ENCODE measurements around the gene ADH7.
"Not testable (repeated sequence)": the region's sequence is repeated elsewhere in the genome, so short reads cannot be mapped to it uniquely, and the experiment has no call there.

Gene ADH7

DNA sequence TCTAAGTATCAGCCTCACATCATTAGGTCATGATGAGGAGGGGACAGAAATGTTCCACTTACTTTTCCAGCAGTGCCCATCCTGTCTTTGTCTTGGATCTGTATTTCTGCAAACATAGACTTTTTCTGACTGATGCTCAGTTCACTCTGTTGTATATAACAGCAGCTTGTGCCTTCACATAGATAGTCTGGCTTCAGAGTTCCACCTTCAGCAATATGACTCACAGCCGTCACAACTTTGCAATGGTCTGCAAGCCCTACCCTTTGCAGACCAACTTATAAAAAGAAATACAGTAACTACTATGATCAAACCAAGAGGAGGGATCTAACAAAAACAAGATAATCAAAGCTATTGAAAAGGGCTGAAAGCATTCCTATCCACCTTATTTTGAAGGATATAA lies at the start of gene ADH7:
ADH7 (minus strand) TSS at position 189 of the 400 bp plus-strand sequence; CDS start at position 80, 109 bp downstream.
- no peak for DNase-seq

DNA sequence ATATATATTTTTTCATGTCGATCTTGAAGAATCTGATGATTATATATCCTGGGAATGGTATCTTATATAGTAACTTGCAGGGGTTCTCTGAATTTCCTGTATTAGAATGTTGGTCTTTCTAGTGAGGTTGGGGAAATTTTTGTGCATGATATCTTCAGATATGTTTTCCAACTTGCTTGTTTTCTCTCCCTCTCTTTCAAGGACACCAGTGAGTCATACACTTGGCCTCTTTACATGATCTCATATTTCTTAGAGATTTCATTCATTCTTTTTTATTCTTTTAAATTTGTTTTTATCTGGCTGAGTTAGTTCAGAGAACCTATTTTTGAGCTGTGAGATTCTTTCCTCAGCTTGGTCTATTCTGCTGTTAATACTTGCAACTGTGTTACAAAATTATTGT lies 48.5 kb upstream of the ADH7 start:
- no peak for DNase-seq

DNA sequence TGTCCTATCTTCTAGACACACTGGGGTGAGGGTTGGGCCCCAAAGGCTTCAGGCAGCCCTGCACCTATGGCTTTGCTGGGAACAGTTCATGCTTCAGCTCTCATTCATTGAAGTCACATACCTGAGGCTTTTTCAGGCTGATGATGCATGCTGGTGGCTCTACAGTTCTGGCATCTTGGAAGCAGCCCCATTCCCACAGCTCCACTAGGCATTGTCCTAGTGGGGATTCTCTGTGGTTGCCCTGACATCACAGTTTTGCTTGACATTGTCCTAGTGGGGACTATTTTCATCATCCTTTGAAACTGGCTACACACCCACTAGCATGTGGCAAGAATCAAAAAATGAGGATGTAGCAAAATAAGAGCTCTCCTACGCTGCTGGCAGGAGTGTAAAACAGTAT lies 38.0 kb upstream of the ADH7 start:
- DNase-seq, result no peak

DNA sequence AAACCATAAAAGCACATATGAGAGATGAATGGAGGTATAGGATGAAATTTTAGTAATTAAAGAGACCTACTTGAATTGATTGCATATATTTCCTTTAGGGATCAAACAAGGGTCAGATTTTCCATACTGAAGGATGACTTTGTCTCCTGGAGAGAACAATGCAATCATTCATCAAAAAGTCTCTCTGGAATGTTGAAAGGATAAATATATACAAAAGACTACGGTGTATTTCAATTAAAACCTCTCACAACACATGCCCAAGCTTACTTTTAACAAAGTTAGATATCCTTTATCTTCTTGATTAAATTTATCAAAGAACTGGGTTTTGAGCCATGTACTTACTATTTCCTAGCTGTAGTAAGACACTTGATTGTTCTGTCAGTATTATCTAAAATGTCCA lies 36.8 kb upstream of the ADH7 start:
- no peak for DNase-seq

DNA sequence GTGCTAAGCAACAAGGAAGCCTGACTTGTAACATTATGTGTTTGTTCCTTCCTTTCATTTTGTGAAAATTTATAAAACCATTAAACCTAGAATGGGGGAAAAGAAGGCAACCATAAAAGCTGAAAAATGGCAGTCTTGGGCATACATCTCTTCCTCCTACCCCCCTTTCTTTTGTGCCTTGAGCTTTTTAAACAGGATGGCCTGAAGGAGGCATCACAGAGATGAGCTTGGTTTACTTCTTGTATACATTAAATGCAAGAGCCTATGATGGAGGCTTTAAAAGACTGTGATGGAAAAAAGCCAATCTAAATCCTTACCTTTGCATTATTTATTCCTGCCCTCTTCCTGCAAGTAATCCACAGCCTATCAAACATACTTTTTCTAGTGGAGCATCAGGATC lies 36.2 kb upstream of the ADH7 start:
- DNase-seq, result no peak

DNA sequence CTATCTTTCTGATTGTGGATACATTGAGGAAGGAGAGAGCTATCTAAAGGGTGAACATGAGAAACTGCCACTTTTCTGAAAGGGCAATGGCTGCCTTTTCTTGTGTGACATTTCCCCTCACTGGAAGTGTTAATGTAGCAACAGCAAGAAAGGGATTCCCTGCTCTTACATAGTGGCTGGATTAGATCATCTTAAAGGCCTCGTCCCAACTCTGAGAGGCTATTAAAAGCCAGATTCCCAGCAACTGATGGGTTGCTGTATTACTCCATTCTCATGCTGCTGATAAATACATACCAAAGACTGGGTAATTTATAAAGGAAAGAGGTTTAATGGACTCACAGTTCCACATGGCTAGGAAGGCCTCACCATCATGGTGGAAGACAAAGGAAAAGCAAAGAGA lies 33.7 kb upstream of the ADH7 start:
- DNase-seq, result no peak

DNA sequence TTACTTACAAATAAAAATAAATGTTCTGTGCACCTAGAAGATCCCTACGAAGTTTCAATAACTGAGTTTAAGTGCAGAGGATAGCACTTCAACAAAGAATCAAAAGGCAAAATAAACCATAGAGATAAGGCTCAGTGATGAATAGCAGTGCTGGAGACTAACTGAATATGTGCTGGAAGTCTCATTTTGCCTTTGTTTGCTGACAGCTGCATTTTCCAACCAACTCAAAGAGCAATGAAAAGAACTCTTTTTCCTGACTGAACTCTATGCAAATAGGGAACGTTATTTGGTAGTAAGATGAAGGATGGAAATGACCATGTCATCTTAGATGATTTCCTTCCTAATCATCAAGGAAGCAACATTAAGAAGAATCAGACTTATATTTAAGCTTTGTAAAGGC lies 32.7 kb upstream of the ADH7 start:
- DNase-seq, result no peak

DNA sequence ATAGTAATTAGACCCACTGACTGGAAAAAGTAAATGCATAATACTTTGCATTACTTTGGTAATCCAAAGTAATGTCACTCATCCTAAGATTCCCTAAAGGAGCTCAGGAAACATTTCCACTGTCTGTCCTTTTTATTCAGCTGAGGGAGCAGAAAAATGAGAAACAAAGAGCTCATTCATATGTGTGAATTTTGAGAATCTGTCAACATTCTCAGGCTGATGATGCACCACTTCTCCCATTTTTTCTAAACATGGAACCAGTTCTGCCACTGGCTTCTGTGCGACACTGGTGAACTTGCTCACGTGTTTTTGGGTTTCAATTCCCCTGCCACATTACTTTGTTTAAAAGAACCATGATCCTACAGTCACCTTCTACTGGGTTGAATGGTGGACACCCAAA lies 28.4 kb upstream of the ADH7 start:
- no peak for DNase-seq

DNA sequence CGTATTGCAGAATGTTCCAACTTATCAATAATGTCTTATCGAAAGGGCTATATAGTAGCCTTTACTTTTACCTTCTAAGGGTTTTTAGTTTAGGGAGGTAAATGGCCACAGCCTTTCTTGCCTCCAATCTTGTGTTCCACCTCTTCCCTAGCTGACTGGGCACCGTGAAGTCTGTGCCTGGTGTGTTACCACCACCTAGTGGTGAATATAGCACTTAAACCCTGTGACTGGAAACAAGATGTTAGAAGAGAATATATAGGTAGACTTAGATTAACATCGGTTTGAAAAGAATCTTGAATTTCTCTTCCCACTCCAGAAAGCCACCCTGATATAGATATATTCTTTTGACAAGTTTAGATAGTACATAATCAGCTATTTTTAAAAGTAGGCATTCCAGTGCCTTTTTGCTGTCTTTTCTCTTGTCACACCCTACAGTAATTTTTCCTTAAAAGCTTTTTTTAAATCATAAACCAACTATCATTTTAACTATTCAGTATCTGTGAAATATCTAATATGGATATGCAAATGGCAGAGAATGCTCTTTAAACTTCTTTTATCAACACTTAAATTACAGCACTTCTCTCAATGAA lies 27.8 kb upstream of the ADH7 start:
- DNase-seq, result peak; percentile 34

DNA sequence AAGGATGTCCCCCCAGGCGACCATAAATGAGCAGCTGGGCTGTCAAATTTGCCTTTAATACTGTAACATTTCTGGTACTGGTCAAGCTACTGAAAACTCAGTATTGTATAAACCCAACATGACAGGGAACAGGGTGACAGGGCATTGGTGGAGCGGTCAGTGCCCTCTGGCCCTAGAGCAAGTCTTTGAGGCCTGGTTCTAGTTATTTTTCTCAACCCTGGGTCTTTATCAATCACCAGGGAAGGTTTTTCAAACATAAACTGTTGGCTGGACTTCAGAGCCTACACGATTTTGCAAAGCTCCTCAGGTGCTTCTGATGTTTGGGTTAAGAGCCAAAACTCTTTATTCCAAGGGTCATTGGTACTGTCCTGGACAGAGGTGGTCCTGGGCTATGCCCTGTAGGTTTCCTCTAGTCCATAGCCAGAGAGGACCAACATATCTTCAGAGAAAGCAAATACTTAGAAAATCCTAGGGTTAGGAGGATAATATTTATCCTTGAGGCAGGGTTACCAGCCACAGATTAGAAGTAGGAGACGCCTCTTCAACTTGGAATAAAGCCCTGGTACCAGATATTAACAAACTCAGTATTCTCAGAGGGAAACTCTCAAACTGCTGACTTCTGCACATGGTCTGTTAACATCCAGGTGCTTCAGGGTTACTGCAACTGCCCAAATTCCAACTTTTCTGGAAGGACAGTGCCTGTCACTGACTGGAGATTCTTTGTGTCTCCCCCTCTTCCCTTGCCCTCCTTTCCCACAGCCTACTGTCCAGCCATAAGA lies 26.7 kb upstream of the ADH7 start:
- no peak for DNase-seq

DNA sequence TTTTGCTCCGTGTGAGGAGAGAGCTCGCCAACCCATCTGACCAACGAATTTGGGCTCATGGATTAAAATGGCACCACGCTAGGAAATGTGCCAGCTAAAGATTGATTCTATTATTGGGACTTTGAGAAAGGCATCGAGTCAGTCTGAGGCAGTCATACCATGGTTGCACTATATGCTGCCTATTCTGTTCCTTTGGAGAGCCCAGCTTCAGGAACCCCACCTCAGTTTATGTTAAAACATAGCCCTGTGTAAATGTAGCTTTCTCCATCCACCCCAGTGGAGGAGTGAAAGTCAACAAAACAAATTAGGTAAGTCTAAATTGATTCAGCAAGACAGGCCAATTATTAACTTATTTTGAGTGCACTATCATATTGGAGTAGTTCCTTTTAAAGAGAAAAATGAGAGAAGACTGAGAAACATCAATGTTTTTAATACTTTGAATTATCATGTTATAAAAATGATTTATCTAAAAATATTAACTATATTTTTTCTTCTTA lies 24.5 kb upstream of the ADH7 start:
- no peak for DNase-seq

DNA sequence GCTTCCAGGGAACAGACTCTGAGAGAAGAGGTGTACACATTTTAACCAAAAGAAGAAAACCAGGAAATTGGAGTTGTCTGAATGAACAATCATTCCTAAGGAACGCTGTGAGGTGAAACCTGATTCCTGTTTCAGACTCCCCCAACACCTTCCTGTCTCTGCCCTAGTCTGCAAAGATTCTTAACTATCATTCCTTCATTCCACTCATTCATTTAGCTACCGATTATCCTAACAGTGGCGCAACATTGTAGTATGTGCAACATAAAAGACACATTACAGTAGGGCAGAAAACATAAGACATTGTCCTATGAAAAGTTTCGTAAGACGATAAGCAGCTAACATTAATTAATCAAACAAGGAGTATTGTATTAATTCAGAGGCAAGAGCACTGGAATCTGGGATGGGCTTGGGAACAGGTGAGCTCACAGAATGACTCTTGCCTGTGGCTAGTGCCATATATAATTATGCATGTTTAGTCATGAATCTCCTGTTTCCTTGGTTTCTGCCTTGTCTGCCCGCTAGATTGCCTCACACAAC lies 23.8 kb upstream of the ADH7 start:
- no peak for DNase-seq

DNA sequence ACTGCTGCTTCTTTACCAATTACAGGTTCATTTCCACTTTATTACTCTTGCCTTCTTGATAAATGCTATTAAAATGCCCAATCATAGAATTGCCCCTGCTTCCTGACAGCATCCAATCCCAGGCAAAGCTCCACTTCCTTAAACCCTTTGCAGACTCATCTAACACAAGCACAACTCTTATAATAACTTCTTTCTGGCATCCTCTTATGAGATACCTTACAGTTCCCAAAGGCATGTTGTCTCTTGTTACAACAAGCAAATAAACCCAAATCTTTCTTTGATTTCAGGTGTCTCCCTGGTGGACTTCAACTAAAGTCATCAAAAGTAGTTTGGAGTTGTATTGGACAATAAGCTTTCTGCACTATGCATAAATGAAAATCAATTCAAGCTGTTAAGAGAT lies 22.5 kb upstream of the ADH7 start:
- DNase-seq, result no peak

DNA sequence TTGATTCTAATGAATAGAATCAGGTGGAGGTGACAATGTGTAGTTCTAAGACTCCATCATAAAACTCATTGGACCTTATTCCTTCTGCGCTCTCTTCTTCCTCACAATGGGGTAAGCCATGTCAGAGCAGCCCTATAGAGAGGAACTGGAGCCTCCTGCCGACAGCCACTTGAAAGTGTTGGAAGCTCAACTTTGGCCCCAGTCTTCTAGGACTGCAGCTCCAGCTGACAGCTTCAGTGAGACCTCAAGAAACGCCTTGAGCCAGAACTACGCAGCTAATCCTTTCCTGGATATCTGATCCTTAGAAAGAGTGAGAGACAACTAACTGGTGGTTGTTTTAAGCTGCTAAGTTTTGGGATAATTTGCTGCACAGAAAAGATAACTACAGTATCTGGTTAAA lies 22.1 kb upstream of the ADH7 start:
- no peak for DNase-seq

DNA sequence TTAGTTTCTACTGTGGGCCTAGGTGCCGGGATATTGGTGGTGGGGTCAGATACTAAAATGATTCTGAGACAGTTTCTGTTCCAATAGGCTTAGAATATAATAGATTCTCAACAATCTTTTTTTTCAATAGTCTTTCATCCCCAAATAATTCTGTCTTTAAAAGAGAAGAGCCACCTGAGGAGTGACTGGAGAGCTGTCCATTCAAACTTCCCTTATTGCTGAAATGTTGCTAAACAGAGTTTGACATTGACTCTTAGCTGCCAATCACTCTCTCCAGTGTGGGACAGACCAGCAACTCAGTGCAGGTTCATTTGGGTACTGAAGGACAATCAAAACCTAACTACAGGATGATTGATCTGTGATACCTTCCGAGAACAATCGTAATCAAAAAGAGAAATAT lies 12.4 kb upstream of the ADH7 start:
- no peak for DNase-seq

DNA sequence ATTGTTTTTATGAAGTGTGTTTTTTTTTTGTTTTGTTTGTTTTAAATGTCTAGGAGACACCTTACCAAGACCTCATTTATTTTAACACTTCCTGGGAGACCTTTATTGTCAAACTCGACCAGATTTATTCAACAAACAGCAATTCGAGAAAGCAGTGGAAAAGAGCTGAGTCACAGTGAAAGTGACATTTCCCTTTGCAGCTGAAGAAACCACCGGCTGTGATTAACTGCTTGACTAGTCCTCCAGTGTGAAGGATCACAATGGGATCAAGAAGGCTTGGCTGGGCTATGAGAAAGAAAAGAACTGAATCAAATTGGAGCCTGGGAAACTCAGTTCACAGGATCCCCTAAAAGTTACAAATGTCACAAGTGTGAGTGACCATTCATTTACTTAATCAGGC lies 11.9 kb upstream of the ADH7 start:
- DNase-seq, result no peak

DNA sequence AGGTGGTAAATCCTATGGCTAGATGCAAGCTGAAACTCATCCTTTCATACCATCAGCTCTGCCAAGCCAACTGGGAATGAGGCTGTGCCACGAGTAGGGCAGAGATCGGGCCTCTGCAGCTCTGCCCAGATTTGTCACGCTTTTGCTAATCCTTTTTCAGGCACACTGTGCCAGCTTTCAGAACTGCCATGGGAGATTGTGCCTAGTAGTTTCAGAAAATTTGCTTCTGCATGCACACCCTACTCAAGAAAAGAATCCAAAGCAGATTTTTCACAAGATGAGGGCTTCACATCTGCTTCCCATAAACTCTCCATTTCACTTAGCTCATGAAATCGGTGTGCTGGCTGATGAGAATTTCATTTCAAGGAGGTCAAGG lies 3.3 kb upstream of the ADH7 start:
- no peak for DNase-seq

DNA sequence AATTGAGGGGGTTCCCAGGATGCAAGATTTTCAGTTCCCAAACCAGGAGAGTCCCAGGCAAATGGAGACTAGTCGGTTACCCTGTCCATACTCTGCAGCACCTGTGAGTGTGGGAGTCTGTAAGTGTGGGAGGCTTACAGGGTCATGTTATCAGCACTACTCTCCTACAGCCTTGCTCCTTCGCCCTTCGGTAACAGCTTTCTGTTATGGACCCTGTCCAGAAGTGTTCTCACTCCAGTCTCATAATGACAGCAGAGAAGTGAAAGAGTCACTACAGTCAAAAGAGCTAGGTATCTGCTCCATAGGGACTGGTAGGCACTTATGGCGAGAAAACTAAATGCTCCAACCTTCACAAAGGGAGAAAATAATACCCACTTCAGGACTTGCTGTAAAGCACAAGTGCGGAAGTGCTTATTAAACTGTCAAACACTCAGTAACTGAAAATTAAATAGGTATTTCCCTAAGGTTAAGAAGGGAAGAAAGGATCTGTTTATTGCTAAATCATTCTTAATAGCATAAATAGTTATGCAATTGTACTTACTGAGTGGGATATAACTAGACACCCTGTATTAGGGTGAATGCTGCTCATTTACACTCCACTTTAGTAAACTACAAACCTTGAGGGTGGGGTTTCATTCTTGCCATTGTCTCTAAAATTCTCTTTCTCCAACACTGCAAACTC lies 2.7 kb upstream of the ADH7 start:
- DNase-seq, result no peak

DNA sequence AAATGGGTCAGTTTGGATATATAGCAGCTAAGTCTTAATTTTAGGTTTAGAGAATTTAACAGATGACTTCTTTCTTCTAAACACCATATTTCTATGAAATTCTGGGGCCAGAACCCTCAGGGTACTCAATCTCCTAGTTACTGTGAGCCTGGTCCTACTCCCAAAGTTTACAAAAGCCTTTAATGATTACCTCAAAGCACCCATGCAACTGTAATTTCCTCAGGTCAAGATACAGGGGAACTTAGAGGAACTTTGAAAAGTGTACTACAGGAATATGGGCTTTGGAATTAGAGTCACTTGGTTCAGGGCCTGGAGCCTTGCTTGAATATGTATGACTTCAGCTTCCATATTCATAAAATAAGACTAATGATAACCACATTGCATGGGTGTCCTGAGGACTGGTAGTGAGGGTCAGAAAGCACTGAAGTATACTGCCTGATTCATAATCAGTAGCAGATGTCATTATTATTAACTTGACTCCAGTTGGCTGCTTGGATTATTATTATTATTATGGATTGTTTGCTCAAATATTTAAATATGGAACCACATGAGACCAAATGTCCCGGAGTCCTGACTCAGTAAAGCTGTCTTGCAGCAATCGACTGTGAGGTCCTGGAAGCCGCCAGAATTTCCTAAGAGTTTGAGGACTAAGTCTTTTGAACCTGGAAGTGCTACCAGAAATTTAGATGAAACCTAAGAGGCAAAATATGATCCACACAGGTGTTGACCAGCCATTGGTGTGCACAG lies 2.0 kb upstream of the ADH7 start:
- DNase-seq, result no peak

DNA sequence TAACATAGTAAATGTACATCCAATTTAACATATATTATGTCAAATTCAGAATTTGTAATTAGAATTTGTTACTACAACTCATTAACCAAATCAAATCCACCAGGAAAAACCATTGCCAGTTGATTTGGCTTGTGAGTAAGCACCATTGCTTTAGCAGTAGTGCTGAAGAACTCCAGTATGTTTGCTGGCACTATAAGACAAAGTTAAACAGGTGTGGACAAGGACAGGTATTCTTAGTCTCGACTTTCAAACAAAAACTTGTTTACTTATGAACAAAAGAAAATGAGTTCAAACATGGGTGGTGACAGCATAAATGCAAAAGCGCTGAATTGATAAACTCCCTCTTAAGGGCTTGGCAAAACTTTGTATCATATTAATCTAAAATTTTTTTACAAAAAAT lies 1.3 kb upstream of the ADH7 start:
- DNase-seq, result no peak

DNA sequence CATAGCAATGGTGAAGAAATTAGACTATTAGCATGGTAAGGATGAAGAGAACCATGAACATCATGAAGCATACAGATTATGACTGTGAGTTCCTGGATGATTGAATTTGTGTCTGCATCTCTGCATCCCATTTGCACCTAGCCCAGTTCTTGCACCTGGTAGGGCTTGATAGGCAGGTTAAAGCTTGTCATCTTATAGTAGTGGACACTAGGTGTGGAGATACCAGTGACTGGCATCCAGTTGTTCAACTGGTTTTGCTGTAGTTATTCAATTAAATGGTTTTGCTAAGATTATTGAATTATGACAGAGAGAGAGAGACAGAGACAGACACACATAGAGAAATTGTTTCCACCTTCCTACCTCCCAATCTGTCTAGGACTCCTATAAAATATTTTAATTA lies 5.0 kb downstream of the ADH7 start:
- no peak for DNase-seq

DNA sequence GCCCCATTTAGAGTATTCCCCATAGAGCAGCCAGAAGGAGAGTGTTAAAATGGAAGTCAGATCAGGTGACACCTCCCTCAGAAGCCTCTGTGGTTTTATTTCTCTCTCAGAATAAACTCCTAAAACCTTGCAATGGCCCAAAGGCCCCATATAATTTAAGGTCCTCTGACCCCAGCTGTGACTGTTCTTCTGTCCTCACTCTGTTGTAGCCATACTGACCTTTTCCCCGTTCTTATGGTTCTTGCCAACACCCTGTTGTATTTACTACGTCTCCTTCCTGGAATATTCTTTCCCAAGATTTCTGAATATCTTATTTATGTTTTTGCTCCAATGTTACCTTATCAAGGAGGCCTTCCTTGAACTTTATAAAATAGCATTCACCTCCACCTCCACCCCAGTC lies 18.0 kb downstream of the ADH7 start:
- no peak for DNase-seq

DNA sequence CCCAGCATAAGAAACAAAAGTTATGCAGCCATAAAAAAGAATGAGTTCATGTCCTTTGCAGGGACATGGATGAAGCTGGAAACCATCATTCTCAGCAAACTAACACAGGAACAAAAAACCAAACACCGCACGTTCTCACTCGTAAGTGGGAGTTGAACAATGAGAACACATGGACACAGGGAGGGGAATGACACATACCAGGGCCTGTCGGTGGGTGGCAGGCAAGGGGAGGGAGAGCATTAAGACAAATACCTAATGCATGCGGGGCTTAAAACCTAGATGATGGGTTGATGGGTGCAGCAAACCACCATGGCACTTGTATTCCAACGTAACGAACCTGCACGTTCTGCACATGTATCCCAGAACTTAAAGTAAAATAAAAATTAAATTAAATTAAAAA lies 19.4 kb downstream of the ADH7 start:
- not testable (repeated sequence) for DNase-seq
